GM18867 (cell line): ENCODE data around the gene ELF1.
"Not testable (repeated sequence)": the region's sequence is repeated elsewhere in the genome, so short reads cannot be mapped to it uniquely, and the experiment has no call there.

Experiments used
- ATAC-seq: cut with Tn5 transposase; IDR thresholded peaks from one replicate; pipeline ENCODE4 v1.9.1; 2021; ENCODE audit warnings: mild to moderate bottlenecking, moderate library complexity; ENCODE audit not compliant: unreplicated experiment

The ELF1 gene

DNA sequence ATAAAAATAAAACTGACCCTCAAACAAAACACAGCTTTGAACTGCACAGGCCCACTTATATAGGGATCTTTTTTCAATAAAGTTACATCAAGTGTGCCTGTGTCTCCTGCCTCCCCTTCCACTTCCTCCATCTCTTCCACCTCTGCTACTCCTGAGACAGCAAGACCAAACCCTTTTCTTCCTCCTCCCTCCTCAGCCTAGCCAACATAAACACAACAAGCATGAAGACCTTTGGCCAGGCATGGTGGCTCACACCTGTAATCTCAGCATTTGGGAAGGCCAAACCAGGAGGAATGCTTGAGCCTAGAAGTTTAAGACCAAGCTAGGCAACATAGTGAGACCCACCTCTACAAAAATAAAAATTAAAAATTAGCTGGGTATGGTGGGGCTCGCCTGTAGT is 72.6 kb downstream of the ELF1 start:
- ATAC-seq = no peak

- ATAC-seq = no peak
Observed at GRCh38 chr13:40943073-40943472, 76.0 kb downstream of the ELF1 start.

DNA sequence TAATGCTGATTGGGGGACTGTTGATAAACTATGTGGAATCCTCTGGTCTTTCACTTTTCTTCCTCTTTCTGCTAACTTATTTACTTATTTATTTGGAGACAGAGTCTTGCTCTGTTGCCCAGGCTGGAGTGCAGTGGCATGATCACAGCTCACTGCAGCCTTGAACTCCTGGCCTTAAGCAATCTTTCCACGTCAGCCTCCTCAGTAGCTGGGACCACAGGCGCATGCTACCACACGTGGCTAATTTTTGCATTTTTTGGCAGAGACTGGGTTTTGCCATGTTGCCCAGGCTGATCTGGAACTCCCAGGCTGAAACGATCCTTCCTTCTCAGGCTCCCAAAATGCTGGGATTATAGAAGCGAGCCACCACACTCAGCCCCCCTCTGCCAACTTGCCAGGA is 77.5 kb downstream of the ELF1 start:
- ATAC-seq = no peak

GRCh38 chr13:40940841-40941240 is 78.3 kb downstream of the ELF1 start:
- ATAC-seq = no peak

- ATAC-seq = peak; percentile 71
Observed at GRCh38 chr13:40933508-40934204, 85.5 kb downstream of the ELF1 start.

GRCh38 chr13:40932252-40932651 is 86.9 kb downstream of the ELF1 start:
- no peak for ATAC-seq

DNA sequence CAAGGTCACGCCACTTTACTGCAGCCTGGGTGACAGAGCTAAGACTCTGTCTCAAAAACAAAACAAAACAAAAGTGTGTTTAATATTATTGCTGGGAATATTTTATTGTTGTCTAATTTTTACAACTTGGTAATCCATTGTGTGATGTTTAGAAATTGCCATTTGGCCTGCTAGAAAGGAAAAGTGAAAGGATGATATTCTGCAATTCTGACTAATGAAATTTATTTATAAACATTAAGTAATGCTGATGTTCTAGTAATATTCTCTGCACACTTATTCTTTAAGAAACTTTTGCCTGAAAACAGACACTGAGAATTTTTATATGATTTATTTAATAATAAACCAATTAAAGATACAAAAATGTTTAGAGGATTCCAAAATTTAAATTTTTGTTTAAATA is 87.4 kb downstream of the ELF1 start:
- ATAC-seq = no peak

DNA sequence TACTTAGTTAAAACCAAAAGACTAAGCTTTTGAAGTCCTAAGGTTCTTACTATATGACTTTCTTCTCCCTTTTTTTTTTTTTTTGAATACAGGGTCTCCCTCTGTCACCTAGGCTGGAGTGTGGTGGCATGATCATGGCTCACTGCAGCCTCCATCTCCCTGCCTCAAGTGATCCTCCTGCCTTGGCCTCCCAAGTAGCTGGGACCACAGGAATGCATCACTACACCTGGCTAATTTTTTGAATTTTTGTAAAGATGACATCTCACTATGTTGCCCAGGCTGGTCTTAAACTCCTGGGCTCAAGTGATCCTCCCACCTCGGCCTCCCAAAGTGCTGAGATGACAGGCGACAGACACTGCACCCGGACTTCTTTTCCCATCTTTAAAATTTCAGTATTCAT is 89.2 kb downstream of the ELF1 start:
- ATAC-seq = not testable (repeated sequence)

DNA sequence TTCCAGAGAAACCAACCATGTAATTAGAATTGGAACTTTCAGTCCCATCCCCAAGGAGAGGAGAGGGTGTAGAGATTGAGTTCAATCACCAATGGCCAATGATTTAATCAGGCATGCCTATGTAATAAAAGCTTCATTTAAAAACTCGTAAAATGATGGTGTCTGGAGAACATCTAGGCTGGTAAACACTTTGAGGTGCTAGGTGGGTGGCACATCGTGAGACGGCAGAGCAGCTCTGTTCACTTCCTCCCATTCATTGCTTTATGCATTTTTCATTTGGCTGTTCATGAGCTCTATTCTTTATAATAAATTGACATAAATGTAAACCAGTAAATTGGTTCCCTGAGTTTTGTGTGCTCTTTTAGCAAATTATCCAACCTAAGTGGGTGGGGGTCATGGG is 90.1 kb downstream of the ELF1 start:
- no peak for ATAC-seq

GRCh38 chr13:40927929-40928328 is 91.2 kb downstream of the ELF1 start:
- no peak for ATAC-seq

DNA sequence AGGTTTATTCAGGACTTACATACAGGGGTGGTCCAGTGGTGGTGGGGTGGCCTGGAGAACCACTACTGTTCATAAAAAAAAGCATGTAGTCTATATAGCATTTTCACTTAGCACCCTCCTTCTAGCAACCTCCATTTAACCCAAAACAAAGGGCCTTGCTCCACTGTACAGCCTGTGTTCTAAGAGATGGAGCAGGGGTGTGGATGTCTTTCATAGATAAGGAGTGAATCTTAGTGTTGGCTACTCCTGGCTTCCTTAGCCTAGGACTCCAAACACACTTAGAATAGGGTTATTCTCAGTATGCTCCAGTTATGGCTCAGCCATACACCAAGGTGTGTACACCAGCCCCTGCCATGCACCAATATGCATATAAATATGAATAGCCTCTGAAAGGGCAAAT is 95.2 kb downstream of the ELF1 start:
- ATAC-seq = no peak

- ATAC-seq = no peak
Observed at GRCh38 chr13:40922437-40923040, 96.6 kb downstream of the ELF1 start.

- no peak for ATAC-seq
Observed at GRCh38 chr13:40920826-40921225, 98.3 kb downstream of the ELF1 start.

DNA sequence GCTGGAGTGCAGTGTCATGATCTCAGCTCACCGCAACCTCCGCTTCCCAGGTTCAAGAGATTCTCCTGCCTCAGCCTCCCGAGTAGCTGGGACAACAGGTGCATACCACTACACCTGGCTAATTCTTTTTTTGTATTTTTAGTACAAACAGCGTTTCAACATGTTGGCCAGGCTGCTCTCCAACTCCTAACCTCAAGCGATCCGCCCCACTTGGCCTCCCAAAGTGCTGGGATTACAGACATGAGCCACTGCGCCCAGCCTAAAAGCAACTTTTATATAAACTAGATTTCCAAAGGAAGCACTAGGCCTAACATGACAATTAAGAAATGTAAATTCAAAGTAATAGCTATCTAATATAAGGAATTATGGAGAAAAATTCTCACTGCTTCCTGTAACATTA is 99.2 kb downstream of the ELF1 start:
- not testable (repeated sequence) for ATAC-seq

GRCh38 chr13:40916207-40916998 is 102.7 kb downstream of the ELF1 start:
- ATAC-seq = no peak

- ATAC-seq = not testable (repeated sequence)
Observed at GRCh38 chr13:40914863-40915262, 104.3 kb downstream of the ELF1 start.

GRCh38 chr13:40911341-40911740 is 107.8 kb downstream of the ELF1 start:
- no peak for ATAC-seq

- ATAC-seq = peak; percentile 61
Observed at GRCh38 chr13:40910324-40911050, 108.6 kb downstream of the ELF1 start.

DNA sequence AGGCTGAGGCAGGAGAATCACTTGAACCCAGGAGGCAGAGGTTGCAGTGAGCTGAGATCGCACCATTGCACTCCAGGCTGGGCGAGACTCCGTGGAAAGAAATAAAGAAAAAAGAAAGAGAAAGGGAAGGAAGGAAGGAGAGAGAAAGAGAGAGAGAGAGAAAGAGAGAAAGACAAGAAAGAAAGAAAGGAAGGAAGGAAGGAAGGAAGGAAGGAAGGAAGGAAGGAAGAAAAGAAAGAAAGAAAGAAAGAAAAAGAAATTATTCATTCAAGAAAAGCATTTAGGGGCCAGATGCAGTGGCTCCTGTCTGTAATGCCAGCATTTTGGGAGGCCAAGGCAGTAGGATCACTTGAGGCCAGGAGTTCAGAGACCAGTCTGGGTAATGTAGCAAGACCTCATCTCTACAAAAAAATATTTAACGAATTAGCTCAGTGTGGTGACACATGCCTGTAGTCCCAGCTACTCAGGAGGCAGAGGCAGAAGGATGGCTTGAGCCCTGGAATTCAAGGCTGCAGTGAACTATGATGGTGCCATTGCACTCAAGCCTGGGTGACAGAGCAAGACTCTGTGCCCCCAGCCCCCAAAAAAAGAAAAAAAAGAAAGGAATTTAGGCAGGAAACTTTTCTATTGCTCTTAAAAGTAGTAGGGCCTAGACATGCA is 109.4 kb downstream of the ELF1 start:
- not testable (repeated sequence) for ATAC-seq

- no peak for ATAC-seq
Observed at GRCh38 chr13:40908546-40908945, 110.6 kb downstream of the ELF1 start.

DNA sequence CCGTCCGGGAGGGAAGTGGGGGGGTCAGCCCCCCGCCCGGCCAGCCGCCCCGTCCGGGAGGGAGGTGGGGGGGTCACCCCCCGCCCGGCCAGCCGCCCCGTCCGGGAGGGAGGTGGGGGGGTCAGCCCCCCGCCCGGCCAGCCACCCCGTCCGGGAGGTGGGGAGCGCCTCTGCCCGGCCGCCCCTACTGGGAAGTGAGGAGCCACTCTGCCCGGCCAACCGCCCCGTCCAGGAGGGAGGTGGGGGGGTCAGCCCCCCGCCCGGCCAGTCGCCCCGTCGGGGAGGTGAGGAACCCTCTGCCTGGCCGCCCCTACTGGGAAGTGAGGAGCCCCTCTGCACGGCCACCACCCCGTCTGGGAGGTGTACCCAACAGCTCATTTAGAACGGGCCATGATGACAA is 118.1 kb downstream of the ELF1 start:
- ATAC-seq = not testable (repeated sequence)
